PC-3 (cell line): Measurements from ENCODE around the gene TEX51. TPM values are rescaled to one million over a fixed set of nuclear protein-coding genes. Genes with fewer than 3 reads are reported as not detected.

Experiments
- ATAC-seq: fragments of 200-7000 bp; cut with Tn5 transposase; 2 replicates; pipeline ENCODE4 v1.9.1; 2020; ENCODE audit warnings: mild to moderate bottlenecking, moderate library complexity
- BruUV-seq: library from RNA; stranded (reverse); fragments of 400-500 nt; replicated peaks from 2 replicates; lab custom pipeline; 2021; lab: Mats Ljungman, UMichigan
- CTCF ChIA-PET: fragments of 300-600 bp; sonication (Branson Sonifier 250); formaldehyde crosslinking; loops from one replicate; lab custom pipeline; 2022; ENCODE audit warnings: antibody characterized with exemption; lab: Charles Lee
- POLR2A ChIA-PET: fragments of 300-600 bp; sonication (Branson Sonifier 250); formaldehyde crosslinking; loops from one replicate; lab custom pipeline; 2022; ENCODE audit warnings: antibody characterized with exemption; ENCODE audit not compliant: unreplicated experiment; lab: Charles Lee
- DNase-seq: peaks from one replicate; pipeline ENCODE4 v3.0.0-alpha.2; 2015
- H2AFZ ChIP-seq: fragments of 300-600 bp; sonication (generic); 2 replicates; pipeline ENCODE4 v1.6.0; 2016; ENCODE audit warnings: antibody characterized with exemption, low read length
- H3F3A ChIP-seq: fragments of 300-600 bp; sonication (generic); one replicate; pipeline ENCODE4 v1.6.0; 2017; ENCODE audit warnings: antibody characterized with exemption, low read length, control low read depth, mild to moderate bottlenecking; ENCODE audit not compliant: unreplicated experiment
- H3K27ac ChIP-seq: fragments of 300-600 bp; sonication (generic); 2 replicates; pipeline ENCODE4 v1.5.1; 2016; ENCODE audit warnings: mild to moderate bottlenecking, low read length
- H3K27me3 ChIP-seq: fragments of 300-600 bp; sonication (generic); 2 replicates; pipeline ENCODE4 v1.6.1; 2016; ENCODE audit warnings: low read length, mixed read lengths
- H3K36me3 ChIP-seq: fragments of 300-600 bp; sonication (generic); 2 replicates; pipeline ENCODE4 v1.6.1; 2016; ENCODE audit warnings: low read depth, mixed run types, low read length, mixed read lengths
- H3K4me1 ChIP-seq: fragments of 300-600 bp; sonication (generic); 2 replicates; pipeline ENCODE4 v1.5.1; 2016; ENCODE audit warnings: low read length; ENCODE audit not compliant: insufficient read depth
- H3K4me2 ChIP-seq: fragments of 300-600 bp; sonication (generic); 2 replicates; pipeline ENCODE4 v1.6.0; 2016; ENCODE audit warnings: low read length
- H3K4me3 ChIP-seq: fragments of 300-600 bp; sonication (generic); 2 replicates; pipeline ENCODE4 v1.5.1; 2016; ENCODE audit warnings: mild to moderate bottlenecking, low read length, mixed read lengths
- H3K79me2 ChIP-seq: fragments of 300-600 bp; sonication (generic); 2 replicates; pipeline ENCODE4 v1.6.1; 2017; ENCODE audit warnings: low read length, mixed read lengths
- H3K9ac ChIP-seq: fragments of 300-600 bp; sonication (generic); 2 replicates; pipeline ENCODE4 v1.6.0; 2016; ENCODE audit warnings: mild to moderate bottlenecking, low read length
- H3K9me2 ChIP-seq: fragments of 300-600 bp; sonication (generic); replicated peaks from 2 replicates; pipeline ENCODE4 v1.6.1; 2016; ENCODE audit warnings: mixed run types, low read length, mixed read lengths
- H3K9me3 ChIP-seq: fragments of 300-600 bp; sonication (generic); 2 replicates; pipeline ENCODE4 v1.6.1; 2016; ENCODE audit warnings: low read length, mixed read lengths
- H4K20me1 ChIP-seq: fragments of 300-600 bp; sonication (generic); 2 replicates; pipeline ENCODE4 v1.6.1; 2016; ENCODE audit warnings: low read length, mixed read lengths
- EZH2 ChIP-seq: fragments of 300-600 bp; sonication (generic); IDR thresholded peaks from one replicate; pipeline ENCODE4 v1.6.1; 2017; ENCODE audit warnings: antibody characterized with exemption, mild to moderate bottlenecking, low read length; ENCODE audit not compliant: unreplicated experiment
- EZH2phosphoT487 ChIP-seq: fragments of 300-600 bp; sonication (generic); IDR thresholded peaks from 2 replicates; pipeline ENCODE4 v1.6.1; 2018; ENCODE audit warnings: mild to moderate bottlenecking, antibody characterized with exemption, low read length, borderline replicate concordance
- intact Hi-C: fragments of 100-400 bp; cut with micrococcal nuclease; formaldehyde crosslinking; loops from 2 replicates; pipeline ENCODE4 v1.9.0; 2023
- total RNA-seq: library from RNA; depleted of rRNA; stranded (reverse); fragments of >200 nt; gene quantifications from 2 replicates; pipeline ENCODE4 v1.2.3, GENCODE V29; 2014
- TF ChIP-seq, protein P1 (sequence below): fragments of 300-600 bp; sonication (generic); conservative IDR thresholded peaks from 2 replicates; pipeline ENCODE4 v1.5.1; 2017; ENCODE audit warnings: antibody characterized with exemption, low read depth, mild to moderate bottlenecking, low read length

TEX51 gene
- total RNA-seq, 1 experiment from 2014 or later: not detected

DNA sequence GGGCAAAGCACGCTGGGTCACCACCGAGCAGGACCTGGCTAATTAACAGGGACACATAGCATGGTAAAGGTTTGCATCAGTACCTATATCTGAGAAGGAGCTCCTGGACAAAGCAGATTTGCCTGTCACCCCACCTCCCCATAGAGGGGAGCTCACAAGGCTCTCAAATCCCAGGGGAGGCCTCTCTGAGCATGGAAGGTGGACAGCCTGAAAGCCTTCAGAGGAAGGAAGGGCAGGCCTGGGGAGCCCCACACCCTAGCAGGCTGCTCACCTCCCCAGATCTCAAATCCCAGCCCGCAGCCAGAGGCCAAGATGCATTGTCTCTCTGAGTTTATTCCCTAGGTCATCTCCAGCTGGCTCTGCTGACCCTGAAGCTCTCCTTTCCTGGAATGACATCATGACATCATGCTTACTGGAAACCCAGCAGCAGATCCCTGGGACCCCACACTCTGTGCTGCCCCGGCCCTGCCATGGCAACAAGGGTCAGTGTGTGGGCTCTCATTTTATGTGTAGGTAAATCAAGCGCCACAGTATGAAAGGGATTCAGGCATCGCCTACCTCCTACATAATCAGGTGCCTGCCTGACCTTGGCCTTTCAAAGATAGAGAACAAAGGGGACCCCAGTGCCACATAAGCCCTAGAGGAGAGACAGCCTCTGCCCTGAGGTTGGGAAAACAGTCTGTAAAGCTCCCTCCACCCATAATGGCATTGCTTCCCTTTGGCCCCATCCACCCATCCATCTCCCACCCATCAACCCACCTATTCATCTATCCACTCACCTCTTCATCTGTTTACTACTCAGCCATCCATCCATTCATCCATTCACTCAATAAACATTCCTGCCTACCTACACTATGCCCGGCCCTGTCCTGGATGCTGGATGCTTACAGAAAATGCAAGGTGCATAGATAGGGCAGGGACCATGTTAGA, 15.7 kb upstream of the TEX51 start:
- Histone ChIP-seq H3K4me2 (no peak overlapping the region), H3K36me3 (no peaks in the 10 kb centered on the region), H3K79me2 (no peaks in the 10 kb centered on the region), H3K4me3 (no peak overlapping the region), H2AFZ (no peak overlapping the region), H4K20me1 (no peaks in the 10 kb centered on the region), H3K9me2 (no peaks in the 10 kb centered on the region), H3F3A (no peaks in the 10 kb centered on the region), H3K9me3 (no peaks in the 10 kb centered on the region), H3K4me1 (no peaks in the 10 kb centered on the region), H3K27me3 (peaks cover 24% of the 10 kb centered on the region), H3K27ac (no peak overlapping the region), H3K9ac (no peak overlapping the region)
- POLR2A ChIA-PET: no interaction called here
- TF ChIP-seq EZH2 (no peak), EZH2phosphoT487 (no peak)
- TF ChIP-seq, protein P1, sequence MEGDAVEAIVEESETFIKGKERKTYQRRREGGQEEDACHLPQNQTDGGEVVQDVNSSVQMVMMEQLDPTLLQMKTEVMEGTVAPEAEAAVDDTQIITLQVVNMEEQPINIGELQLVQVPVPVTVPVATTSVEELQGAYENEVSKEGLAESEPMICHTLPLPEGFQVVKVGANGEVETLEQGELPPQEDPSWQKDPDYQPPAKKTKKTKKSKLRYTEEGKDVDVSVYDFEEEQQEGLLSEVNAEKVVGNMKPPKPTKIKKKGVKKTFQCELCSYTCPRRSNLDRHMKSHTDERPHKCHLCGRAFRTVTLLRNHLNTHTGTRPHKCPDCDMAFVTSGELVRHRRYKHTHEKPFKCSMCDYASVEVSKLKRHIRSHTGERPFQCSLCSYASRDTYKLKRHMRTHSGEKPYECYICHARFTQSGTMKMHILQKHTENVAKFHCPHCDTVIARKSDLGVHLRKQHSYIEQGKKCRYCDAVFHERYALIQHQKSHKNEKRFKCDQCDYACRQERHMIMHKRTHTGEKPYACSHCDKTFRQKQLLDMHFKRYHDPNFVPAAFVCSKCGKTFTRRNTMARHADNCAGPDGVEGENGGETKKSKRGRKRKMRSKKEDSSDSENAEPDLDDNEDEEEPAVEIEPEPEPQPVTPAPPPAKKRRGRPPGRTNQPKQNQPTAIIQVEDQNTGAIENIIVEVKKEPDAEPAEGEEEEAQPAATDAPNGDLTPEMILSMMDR: no peak
- no peak for DNase-seq
- no peak for ATAC-seq
- no TSS peak for BruUV-seq
- intact Hi-C loops: no loop called here
- CTCF ChIA-PET: no interaction called here

- ChIA-PET CTCF (no interaction called here), POLR2A (no interaction called here)
- TF ChIP-seq, protein P1: no peak
- TF ChIP-seq EZH2phosphoT487 (no peak), EZH2 (no peak)
- BruUV-seq: no TSS peak
- no peaks in the 10 kb centered on the region for H3K79me2 ChIP-seq
- no peak overlapping the region for H3K9ac ChIP-seq
- intact Hi-C loops: no loop called here
- no peaks in the 10 kb centered on the region for H4K20me1 ChIP-seq
- ATAC-seq: no peak
- no peak overlapping the region for H3K4me2 ChIP-seq
- H3K9me3 ChIP-seq: no peaks in the 10 kb centered on the region
- H2AFZ ChIP-seq: no peak overlapping the region
- H3K27me3 ChIP-seq: peaks cover 26% of the 10 kb centered on the region; the same call in 1 of the 2 replicates
- H3K4me3 ChIP-seq: no peak overlapping the region
- no peaks in the 10 kb centered on the region for H3K36me3 ChIP-seq
- no peaks in the 10 kb centered on the region for H3K4me1 ChIP-seq
- no peak overlapping the region for H3K27ac ChIP-seq
- DNase-seq: no peak
- H3K9me2 ChIP-seq: no peaks in the 10 kb centered on the region
- no peaks in the 10 kb centered on the region for H3F3A ChIP-seq
Measured at GRCh38 chr2:126883666-126884040, 15.0 kb upstream of the TEX51 start.
